ENCODE results near the gene NEURL1.
A peak's percentile ranks its signal among the peaks of the same experiment; 100 is the strongest.

NEURL1 gene

DNA sequence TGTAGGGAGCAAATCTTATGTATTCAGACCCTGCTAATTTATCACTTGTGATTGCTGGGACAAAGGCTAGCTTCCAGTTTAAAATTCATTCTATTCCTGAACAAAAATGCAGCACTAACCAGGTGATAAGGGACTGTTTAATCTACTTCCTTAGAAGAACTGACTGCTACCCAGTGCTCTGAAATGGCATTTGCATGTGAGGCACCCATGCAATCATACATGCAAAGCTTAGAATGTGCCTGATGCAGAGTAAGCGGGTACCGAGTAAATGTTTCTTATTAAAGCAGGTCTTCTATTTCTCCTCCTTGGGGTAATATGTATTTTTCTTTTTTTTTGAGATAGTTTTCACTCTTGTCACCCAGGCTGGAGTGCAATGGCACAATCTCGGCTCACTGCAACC, 54.5 kb downstream of the NEURL1 start:
- DNase-seq: no peak

DNA sequence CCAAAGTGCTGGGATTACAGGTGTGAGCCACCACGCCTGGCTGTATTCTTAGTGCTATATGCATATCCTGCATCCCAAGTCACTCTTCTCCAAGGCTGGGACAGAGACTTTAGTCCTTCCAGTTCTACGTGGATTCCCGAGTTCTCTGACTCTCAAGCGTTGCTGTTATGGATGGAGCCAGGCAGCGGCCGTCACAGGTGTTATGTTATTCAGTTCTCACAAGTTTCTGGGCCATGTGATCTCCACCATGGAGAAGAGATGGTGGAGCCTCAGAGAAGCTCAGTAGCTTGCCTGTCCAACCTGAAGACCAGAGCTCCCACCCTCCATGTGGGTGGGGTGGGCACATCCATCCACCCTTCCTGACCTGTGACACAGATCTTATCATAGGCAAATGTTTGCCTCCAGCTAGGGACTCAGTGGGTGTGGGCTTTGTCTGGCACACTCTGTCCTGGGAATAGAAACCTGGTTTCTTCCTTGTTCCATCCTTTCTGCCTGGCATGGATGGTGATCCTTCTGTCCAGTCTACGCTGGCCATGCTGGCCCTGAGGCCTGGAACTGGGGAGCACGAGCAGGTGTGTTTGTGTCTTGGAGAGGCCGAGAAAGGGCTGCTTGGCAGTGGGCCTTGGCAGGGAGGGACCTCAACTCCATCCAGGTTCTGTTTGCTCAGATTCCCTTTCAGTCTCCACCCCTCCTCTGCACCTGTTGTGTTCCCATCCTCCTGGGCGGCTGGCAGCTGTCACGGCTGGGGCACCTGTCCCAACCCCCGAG, 55.3 kb downstream of the NEURL1 start:
- DNase-seq: no peak

DNA sequence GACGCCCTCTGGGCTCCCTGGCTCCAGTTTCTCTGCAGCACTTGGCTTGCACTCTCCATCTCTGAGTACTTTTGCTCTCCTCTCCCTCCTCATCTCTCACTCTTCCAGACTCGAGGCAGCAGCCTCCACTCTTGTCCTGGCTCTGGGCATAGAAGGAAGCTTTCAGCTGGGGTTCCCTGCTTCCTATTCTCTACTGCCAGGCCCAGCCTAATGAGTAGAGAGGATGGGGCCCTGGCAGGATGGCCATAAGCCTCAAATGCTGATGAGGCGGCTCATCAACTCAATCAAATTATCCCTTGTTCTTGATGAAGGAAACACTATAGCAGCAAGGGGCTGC, 55.8 kb downstream of the NEURL1 start:
- no peak for DNase-seq

DNA sequence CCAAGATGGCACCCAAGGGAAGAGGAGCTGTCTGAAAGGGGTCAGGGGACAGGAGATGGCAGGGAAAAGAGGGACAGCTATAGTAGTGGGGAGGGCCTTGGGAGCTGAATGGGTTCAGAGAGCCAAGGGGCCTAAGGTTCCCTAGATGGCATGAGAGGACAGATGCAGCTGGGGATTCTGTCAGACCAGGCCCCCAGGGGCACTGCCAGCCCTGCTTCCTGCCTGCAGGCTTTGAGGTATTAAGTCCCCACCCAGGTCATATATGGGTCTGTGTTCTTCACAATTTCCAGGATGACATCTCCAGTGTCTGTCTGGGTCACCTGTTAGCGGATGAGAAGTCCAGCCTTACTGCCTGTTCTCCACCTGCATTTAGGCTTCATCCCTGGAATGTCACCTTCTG, 56.7 kb downstream of the NEURL1 start:
- DNase-seq: no peak

DNA sequence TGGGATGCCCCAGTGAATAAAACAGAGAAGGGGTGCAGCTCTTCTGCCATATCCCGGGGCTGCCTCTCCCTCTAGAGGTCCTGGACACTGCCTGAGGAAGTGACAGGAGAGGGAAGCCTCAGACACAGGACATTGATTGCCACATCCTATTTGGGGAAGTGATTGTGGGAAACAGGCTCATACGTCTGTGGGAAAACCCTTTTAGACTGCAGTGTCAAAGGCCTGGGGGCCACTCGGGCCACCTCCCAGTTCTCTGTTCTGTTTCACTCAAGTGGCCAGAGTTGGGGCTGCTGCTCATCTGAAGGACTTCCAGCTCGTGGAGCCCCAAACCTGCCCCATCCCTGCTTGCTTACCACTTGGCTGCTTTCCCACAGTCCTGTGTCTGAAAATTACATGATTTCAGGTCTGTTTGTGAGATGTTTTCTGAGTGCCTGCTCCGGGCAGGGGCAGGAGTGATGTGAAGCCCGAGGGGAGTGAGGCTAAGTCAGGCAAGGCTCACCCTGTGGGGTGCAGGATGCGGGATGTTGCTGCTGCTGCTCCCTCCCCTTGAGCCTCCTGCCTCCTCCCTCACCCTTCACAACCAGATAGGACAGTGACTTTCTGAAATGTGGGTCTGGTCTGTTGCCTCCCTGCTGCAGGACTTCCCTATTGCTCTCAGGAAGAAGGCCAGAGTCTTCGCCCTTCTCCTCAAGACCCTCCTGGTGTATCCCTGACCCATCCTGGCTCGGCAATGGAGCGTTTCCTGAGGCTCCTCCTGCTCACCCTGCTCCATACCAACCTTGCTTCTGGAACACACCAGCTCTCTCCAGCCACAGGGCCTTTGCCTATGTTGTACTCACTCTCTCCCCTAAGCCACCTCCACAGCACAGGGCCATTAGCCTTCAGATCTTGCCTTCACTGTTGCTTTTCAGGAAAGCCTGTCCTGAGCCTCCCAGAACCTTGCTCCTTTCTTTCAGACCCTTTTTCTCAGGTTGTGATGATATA, 58.4 kb downstream of the NEURL1 start:
- no peak for DNase-seq

DNA sequence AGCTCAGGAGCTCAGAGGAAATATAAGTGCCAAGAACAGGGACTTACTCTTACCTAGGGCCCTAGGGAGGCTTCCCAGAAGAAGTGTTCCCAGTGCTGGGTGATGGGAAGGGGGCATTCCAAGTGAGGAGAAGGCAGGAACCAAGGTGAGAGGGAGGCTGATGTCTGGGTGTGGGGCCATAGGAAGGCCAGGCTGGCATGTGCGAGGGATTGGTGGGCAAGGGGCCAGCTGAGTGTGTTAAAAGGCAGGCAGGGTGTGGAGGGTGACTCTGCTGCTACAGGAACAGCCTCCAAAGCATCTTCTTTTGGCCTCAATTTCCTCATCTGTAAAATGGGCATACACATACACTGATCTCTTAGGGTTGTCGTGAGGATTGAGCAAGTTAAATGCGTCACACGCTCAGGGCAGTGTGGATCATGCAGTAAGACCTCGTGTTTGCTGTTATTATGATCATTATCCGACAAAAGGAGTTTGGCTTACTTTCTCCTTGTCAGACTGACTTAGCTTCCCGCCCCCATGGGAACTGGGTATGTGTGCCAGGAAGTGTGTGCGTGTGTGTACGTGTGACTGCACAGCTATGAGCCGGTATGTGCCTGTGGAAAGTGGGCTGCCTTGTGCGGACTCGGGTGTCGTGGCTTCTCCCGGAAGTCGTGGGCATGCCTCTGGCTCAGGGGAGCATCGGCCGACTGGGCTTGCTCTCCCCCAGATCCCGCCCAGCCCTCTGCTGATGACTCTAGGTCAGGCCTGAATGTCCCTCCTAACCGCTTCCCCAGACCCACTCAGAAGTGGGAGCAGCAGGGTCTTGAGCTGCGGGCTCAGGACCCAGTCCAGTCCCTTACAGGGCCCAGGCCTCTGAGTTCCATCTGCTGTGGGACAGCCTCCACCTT, 59.6 kb downstream of the NEURL1 start:
- no peak for DNase-seq

DNA sequence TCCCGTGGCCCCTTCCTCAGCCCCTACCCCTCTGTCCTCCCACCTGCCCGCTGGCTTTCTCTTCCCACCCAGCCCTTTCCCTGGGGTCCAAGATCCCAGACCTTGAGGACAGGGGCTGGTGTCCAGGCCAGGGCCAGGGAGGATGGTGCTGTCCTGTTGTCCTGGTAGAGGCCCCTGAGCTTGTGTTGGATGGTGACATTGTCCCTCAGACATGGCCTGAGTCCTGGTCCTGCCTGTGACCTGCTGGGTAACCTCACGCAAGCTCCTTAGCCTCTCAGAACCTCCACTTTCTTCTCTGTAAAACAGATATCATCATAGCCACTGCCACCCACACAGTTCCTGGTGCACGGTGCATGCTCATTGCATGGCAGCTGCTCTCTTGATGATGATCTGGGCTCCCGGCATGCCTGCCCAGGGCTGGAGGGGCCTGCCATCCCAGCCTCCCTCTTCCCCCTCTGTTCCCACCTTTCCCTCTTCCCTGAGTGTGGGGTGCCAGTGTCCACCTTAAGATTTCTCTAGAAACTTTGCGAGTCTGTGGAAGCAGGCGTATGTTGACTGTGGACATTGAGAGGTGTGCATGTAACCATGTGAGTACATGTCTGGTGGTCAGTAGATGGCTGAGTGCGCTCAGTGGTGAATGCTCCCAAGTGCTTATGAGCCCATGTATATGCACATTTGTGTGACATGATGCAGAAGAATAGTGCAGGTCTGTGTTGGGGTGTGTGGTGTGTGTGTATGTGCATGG, 60.4 kb downstream of the NEURL1 start:
- DNase-seq: peak in 1 of 6 experiments; percentile 3

DNA sequence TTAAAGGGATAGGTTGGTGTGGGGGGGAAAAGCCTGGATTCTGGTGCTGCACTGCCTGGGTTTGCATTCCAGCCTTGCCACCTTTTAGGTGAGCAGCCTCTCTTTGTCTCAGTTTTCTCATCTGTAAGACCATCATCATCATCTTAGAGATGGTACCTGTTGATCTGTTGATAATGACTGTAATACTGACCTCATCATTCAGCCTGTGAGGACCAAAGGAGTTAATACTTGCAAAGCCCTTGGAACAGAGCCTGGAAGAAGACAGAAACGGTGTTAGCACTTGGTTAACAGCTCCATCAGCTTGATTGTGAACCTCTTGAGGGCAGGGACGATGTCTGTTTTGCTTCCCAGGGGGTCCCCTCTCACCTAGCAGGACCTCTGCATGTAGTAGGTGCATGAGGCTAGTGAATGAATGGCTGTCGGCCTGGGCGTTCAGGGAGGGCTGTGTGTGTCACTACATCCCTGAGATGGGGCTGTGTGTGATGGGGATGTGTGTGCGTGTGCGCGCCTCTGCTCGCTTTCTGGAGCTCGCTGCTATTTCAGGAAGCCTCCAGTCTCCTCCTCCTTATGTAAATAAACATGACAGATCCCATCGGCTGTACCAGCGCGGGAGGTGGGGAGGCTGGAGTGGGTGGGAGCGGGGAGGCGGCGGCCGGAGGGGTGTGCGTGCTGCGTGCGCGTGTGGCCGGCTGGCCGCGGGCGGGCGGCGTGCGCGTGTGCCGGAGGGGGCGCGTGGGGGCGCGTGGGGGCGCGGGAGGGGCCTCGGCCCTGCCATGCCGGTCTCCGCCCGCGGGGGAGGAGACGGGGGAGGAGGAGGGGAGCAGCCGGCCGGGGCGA, 61.2 kb downstream of the NEURL1 start:
- peak in 2 of 6 experiments; percentile 19 to 20 for DNase-seq

DNA sequence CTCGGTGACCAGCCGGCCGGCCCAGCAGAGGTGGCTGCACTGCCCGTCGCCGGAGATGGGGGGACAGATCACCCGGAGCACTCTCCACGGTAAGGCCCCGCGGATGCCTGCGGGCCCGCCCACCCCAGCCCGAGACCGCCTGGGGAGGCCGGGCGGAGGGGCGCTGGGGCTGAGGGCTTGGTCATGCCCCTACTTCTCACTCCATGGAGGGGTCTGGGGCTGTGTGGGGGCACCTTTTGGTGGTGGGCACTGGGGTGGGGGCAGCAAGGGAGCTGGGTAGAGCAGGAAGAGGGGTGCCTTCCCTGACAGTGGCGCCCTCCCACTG, 61.8 kb downstream of the NEURL1 start:
- no peak for DNase-seq

DNA sequence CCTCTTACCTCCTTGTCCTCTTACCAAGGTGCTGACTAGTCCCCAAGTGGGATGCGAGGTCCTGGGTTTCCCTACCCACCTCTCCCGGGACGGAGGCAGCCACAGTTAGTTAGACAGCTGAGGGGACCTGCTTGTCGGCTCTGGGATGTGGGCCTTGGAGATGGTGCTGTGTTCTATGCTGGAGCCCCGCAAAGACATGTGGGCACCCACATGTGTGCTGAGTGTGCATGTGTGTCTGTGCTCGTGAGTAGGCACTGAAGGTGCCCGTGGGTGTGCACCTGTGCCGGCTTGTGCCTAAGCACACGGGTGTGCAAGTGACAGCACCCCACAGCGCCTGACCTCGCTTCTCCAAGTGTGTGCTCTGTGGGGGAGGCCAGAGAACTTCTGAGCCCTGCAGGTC, 62.2 kb downstream of the NEURL1 start:
- no peak for DNase-seq

DNA sequence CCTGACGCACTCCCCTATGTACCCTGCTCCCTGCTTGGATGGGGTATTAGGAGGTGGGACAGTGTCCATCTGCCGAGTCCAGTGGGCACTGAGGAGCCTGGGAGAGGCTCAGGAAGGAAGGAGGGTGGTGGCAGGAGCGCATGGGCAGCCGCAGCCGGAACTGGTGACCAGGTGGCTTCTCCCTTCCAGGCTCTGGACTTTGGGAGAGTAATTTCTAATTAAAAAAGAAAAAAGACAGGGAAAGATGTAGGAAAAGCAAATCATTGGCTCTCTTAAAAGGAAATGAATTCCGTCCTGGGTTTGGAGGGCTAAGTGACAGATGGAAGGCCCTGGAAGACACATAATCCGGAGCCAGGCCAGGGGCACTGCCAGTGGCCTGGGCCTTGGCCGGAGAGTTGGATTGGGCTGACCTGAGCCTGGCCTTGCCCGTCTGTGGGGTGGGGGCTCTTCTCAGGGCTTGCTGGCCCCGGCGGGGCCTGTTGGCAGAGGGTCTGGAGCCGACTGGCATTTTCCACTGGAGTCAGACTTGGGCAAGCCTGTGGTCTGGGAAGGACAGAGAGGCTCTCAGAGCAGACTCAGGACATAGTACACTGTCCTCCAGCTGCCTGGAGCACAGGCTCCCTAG, 63.0 kb downstream of the NEURL1 start:
- DNase-seq: no peak

DNA sequence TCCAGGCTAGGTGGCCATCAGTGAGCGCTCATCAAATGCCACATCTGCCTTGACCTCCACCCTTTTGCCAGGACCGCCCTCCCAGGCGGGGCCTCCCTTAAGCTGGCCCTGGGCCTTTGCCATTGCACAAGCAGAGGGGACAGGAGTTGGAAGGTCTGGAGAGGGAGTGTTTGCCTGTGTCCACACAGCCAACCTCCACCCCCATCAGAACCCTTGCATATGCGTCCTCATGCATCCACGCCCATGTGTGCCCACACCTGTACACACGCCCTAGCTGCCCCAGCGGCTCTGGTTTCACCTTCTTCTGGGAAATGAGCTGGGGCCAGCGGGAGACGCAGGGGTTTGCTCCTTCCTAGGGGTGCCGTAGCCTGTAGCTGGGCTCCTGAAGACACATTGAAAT, 64.0 kb downstream of the NEURL1 start:
- no peak for DNase-seq

DNA sequence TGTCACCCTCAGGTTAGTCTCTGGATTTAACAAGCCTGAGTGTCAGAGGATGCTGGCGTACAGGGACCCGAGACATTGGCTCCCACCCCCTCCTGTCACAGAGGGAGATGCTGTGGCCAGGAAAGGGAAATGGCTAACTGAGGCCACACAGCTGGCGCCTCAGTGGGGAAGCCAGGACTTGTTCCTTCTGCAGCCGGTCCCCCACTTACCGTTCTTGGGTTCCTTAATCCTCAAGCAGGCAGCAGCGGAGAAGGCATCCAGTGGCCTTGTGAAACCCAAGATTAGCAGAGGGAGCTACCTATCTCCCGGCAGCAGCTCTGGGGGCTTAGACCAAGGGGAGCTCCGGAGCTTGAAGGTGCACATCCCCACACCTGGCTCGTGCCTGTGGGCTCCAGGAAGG, 65.4 kb downstream of the NEURL1 start:
- no peak for DNase-seq

DNA sequence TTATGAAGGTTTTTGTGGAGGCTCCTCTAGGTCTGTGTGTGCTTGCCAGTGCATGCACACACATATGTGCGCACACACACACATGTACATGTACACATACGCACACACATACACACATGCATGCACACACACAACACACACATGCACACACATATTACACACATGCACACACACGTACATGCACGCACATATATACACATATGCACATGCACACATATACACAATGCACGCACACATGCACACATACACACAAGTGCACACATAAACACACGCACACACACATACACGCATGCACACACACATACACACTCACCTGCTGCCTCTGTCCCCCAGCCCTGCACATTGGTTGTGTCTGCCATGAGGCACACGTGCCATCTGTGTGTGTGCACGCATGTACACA, 66.3 kb downstream of the NEURL1 start:
- no peak for DNase-seq

DNA sequence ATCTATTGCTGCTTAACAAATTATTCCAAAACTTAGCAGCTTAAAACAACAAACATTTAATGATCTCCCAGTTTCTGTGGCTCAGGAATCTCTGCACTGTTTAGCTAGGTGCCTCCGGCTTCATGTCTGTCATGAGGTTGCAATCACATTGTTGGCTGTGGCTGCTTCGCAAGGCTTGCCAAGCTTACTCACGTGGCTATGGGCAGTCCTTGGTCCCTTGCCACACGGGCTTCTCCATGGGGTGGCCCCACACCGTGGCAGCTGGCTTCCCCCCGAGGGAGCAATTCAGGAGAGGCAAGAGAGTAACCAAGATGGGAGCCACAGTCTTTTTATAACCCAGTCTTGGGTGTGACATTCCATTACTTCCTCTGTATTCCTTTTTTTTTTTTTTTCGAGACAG, 67.4 kb downstream of the NEURL1 start:
- DNase-seq: no peak

DNA sequence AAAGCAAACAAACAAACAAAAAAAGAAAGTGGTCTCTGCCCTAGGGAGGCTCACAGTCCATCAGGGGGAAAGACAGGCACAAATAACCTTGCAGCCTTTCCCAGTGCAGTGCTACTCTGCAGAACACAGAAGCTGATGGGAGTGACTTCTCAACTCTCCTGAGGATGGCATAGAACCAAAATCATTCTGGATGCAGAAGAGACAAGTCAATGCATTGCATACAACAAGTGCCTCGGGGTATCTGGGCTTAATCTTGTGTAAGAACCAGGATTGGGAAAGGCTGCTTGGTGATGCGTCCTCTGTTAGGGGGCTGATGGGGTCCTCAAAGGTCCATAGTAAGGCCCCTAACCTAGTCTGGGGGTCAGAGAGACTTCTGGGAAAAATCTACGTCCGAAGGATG, 68.9 kb downstream of the NEURL1 start:
- no peak for DNase-seq

DNA sequence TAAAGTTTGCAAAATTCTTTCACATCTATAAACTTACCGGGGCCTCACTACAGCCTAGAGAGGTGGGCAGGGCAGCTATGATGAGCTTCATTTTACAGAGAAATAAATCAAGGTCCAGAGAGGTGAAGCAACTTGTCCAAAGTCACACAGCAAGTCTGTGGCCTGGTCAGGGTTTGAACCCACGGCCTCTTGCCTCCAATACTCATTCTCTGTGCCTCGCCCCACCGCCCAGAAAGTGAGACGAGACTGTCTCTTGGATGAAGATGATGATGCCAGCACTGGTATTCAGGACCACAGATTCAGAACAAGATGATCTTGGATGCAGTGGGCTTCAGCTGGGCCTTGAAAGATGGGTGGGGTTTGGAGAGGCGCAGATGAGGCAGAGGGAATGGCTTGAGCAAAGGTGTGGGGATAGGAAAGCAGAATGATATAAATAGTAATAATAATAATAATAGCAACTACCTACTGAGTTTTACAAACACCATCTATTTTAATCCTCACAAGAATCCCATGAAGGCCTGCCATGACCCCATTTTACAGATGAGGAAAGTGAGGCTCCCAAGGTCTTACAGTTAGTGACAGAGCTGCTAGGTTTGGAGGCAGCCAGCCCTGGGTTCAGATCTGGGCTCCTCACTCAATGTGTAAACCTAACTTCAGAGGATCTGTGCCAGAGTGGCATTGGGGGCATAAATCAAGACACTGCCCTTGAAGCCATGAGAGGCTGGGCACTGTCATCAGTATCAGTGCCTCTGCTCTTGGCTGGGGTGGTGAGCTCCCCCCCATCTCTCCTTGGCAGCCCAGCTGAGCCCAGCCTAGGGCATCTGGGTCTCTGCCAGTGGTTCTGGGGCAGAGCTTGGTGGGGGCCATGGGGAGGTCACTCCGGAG, 70.0 kb downstream of the NEURL1 start:
- DNase-seq: no peak

DNA sequence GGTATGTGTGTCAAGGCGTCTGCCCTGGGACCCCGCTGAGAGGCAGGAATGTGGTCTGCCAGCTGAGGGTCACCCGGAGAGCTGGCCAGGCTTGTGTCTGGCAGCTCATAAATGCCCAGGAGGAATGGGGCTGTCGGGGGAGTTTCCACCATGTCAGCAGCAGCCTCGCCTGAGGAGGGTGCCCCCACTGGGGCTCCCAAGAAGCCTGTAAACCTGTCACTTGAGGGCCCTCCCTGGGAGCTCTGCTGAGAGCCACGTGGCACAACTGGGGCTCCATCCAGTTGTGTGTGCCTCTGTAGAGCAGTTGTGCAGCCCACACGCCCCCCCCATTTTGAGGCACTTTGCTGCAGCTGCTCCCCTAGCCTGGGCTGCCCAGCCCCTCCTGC, 70.6 kb downstream of the NEURL1 start:
- DNase-seq: no peak

DNA sequence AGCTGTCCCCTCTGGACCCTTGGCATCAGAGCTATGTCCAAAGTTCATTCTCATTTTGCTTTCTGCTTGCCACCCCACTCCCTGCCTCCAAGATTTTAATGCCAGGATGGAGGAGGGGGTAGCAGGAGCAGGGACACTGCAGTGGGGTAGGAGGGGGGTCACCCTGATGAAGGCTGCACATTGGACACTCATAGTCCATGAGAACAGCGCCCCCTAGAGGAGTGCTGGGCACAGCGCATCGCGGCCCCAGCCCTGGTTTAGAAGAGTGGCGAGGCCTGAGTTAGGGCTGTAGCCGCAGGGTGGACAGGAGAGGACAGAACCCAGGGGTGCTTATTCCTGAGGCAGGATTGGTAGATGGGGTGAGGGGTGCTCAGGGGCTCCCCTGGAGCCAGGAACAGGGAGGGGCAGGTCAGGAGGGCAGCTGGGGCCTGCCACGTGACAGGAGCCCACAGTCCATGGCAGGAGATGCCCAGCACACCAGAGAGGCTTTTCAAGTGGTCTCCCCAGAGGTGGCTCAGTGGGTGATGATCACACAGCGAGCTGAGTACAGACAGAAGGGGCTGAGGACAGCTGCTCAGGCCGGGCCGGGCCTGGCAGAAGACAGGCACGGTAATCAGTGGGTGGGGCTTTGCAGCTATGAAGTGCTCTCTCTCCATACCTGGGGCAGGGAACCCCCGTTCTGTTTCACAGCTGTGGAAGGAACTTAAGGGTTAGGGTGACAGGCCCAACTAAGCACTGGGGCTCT, 71.4 kb downstream of the NEURL1 start:
- DNase-seq: no peak

Data from stimulated activated naive CD4-positive, alpha-beta T cell (primary cell).